Right lobe of liver (tissue), 6 donors: ENCODE results near the gene EVL. TPM values are rescaled to one million over a fixed set of nuclear protein-coding genes. Genes with fewer than 3 reads are reported as not detected.

Experiments
- ATAC-seq, 4 donors: fragments of 200-7000 bp; cut with Tn5 transposase; one replicate each; pipeline ENCODE4 v1.9.1; 2020; ENCODE audit warnings: mild to moderate bottlenecking in 4 of 4, moderate library complexity in 4 of 4
- DNase-seq, 3 donors: peaks; one replicate each; pipeline ENCODE4 v3.0.0-alpha.2; 2020
- H3K27ac ChIP-seq, 3 donors: fragments of 200-600 bp; one replicate each; pipeline ENCODE4 v1.8.0; 2022
- H3K27me3 ChIP-seq, 2 donors: fragments of 200-600 bp; one replicate each; pipeline ENCODE4 v1.8.0; 2022
- H3K36me3 ChIP-seq, 4 donors: fragments of 200-600 bp; sonication (generic) in 1 of 4; one replicate each; pipeline versions ENCODE4 v1.5.1 to v1.8.0; 2017 to 2022; ENCODE audit warnings: control low read depth in 1 of 4
- H3K4me1 ChIP-seq, 4 donors: fragments of 200-600 bp; sonication (generic) in 1 of 4; one replicate each; pipeline versions ENCODE4 v1.5.1 to v1.8.0; 2017 to 2022; ENCODE audit warnings: control low read depth in 1 of 4
- H3K4me3 ChIP-seq, 3 donors: fragments of 200-600 bp; one replicate each; pipeline ENCODE4 v1.8.0; 2022
- H3K9me3 ChIP-seq, 4 donors: fragments of 200-600 bp; sonication (generic) in 1 of 4; one replicate each; pipeline versions ENCODE4 v1.5.1 to v1.8.0; 2017 to 2022; ENCODE audit warnings: control low read depth in 1 of 4
- POLR2A ChIP-seq: fragments of 450-650 bp; IDR thresholded peaks from one replicate; pipeline ENCODE4 v1.6.1; 2017; ENCODE audit warnings: antibody characterized with exemption, mild to moderate bottlenecking
- WGBS: methylation state at CpG from one replicate; pipeline ENCODE4 v1.1.6; 2018; ENCODE audit warnings: low coverage, low lambda C conversion rate; ENCODE audit not compliant: insufficient coverage; ENCODE audit errors: missing lambda C conversion rate; 5-methylcytosine and 5-hydroxymethylcytosine counted together
- intact Hi-C, 2 donors: fragments of 100-400 bp; cut with DNase I; formaldehyde crosslinking; loops; one replicate each; pipeline versions ENCODE4 v1.11.2 to v1.14.1; 2022
- total RNA-seq, 6 experiments: library from RNA; depleted of rRNA in 2 of 6; stranded (reverse); fragments of >200 nt in 2 of 6; fragmentation: NEBNext Ultra II Directional in 3 of 6; extraction: Animal tissue kit (Norgen Biotek cat#: 25700) in 3 of 6; gene quantifications; one replicate each; pipeline versions ENCODE4 v1.1.0 to v1.2.4, GENCODE V29; 2016 to 2023
- TF ChIP-seq, protein P1 (sequence below), 4 donors: fragments of 200-600 bp in 3 of 4; fragments of 450-650 bp in 1 of 4; IDR thresholded peaks; one replicate each; pipeline versions ENCODE4 v1.5.1 to v1.8.0; 2016 to 2022; ENCODE audit warnings: antibody characterized with exemption in 4 of 4, mild to moderate bottlenecking in 2 of 4
- donor health status: DM: no; HTN: yes; CAD: no.
- donor health status: DM: no; HTN: no; CAD: no.
- donor health status: DM: no; HTN: no; CAD: no.
- donor health status: DM: no; HTN: yes; CAD: no.
- donor health status: DM: no; HTN: yes; CAD: no.

EVL gene
- total RNA-seq, 6 experiments from 2014 or later = 23.6 to 162 (median 68.4) TPM

DNA sequence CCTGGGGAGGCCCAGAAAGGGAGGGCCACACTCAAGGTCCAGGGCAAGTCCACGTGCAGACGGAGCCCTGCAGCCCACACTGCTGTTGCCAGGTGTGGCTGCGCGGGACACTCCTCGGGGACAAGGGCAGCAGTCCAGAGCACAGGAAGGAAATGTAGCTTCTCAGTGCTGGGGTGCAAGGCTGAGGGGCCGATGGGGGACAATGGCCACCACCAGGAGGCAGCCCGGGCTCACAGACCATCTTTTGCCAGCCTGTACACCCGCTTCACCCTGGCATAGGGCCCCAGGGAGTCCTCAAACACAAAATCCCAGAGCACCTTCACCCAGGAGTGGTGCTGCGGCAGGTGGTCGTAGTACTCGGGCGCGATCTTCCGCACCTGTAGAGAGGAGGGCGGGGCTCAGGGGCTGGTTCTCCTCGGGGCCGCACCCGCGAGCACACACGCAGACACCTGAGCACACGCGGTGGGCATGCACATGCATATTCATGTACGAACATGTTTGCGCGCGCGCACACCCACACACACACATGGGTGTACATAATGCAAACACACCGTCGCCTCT lies 81.4 kb downstream of the EVL start:
- no peaks in the 10 kb centered on the region for H3K9me3 ChIP-seq
- H3K36me3 ChIP-seq = no peaks in the 10 kb centered on the region
- H3K27me3 ChIP-seq = no peaks in the 10 kb centered on the region
- no peak overlapping the region for H3K4me3 ChIP-seq
- intact Hi-C loops = no loop called here
- H3K27ac ChIP-seq = no peak overlapping the region
- ATAC-seq = peak in 1 of 4 donors; percentile 1
- 97% methylated on average over 6 of the region's 29 CpGs for WGBS
- TF ChIP-seq, protein P1, sequence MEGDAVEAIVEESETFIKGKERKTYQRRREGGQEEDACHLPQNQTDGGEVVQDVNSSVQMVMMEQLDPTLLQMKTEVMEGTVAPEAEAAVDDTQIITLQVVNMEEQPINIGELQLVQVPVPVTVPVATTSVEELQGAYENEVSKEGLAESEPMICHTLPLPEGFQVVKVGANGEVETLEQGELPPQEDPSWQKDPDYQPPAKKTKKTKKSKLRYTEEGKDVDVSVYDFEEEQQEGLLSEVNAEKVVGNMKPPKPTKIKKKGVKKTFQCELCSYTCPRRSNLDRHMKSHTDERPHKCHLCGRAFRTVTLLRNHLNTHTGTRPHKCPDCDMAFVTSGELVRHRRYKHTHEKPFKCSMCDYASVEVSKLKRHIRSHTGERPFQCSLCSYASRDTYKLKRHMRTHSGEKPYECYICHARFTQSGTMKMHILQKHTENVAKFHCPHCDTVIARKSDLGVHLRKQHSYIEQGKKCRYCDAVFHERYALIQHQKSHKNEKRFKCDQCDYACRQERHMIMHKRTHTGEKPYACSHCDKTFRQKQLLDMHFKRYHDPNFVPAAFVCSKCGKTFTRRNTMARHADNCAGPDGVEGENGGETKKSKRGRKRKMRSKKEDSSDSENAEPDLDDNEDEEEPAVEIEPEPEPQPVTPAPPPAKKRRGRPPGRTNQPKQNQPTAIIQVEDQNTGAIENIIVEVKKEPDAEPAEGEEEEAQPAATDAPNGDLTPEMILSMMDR (IDR thresholded peaks at IDR 0.05) = no peak
- no peak for TF ChIP-seq POLR2A
- DNase-seq = no peak
- peaks cover 0 to 13% (median 0%) of the 10 kb centered on the region in 4 donors for H3K4me1 ChIP-seq

GRCh38 chr14:100147181-100147631 lies 82.0 kb downstream of the EVL start:
- no peaks in the 10 kb centered on the region for H3K9me3 ChIP-seq
- no peak overlapping the region for H3K27ac ChIP-seq
- H3K4me1 ChIP-seq = peaks cover 0 to 13% (median 0%) of the 10 kb centered on the region in 4 donors
- DNase-seq = no peak
- no peak for TF ChIP-seq POLR2A
- TF ChIP-seq, protein P1 (IDR thresholded peaks at IDR 0.05) = no peak
- 65% methylated on average over 8 of the region's 20 CpGs for WGBS
- ATAC-seq = peak in 1 of 4 donors; percentile 6
- H3K27me3 ChIP-seq = no peaks in the 10 kb centered on the region
- no peak overlapping the region for H3K4me3 ChIP-seq
- intact Hi-C loops = no loop called here
- H3K36me3 ChIP-seq = no peaks in the 10 kb centered on the region

DNA sequence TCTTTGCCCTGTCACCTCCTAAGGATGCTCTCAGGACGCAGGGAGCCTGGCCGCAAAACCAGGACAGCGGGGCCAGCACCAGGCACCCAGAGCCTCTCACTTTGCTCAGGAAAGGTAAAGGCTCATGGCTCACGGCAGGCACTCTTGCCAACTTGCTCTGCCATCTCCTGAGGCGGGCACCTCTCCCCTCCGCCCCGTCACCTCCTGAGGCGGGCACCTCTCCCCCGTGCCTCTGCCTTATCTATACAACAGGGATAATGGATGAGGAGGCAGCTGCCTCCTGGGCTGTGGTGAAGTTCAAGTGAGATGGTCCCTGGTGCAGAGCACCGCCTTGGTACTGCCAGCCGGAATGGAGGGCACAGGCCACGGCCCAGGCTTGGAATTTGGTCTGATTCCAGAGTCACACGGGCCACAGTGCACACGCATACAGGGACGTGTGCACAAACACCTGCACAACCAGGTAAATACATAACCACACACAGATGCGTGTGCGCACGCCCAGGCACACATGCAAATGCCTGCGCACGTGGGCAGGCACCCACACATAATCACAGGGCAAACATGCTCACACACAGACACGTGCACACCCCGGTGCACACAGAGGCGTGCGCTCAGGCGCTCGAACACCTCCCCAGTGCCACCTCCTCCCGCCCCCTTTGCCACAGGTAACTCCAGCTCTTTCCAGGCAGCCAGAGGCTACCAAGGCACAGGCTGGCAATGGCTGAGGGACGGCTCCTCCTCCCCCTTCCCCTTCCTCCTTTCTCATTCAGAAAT lies 82.7 kb downstream of the EVL start:
- H3K27ac ChIP-seq = no peak overlapping the region
- WGBS = 72% methylated on average over 7 of the region's 28 CpGs
- H3K4me1 ChIP-seq = peaks cover 0 to 10% (median 0%) of the 10 kb centered on the region in 4 donors
- no peak for DNase-seq
- H3K36me3 ChIP-seq = no peaks in the 10 kb centered on the region
- intact Hi-C loops = no loop called here
- TF ChIP-seq POLR2A = no peak
- TF ChIP-seq, protein P1 (IDR thresholded peaks at IDR 0.05) = no peak
- H3K9me3 ChIP-seq = no peaks in the 10 kb centered on the region
- no peak overlapping the region for H3K4me3 ChIP-seq
- H3K27me3 ChIP-seq = no peaks in the 10 kb centered on the region
- ATAC-seq = no peak

GRCh38 chr14:100148837-100149731 lies 83.9 kb downstream of the EVL start:
- H3K4me3 ChIP-seq = no peak overlapping the region
- no peaks in the 10 kb centered on the region for H3K9me3 ChIP-seq
- no peaks in the 10 kb centered on the region for H3K27me3 ChIP-seq
- ATAC-seq (no peak), DNase-seq (no peak)
- no peak for TF ChIP-seq POLR2A
- TF ChIP-seq, protein P1 (IDR thresholded peaks at IDR 0.05) = no peak
- H3K4me1 ChIP-seq = peaks cover 0 to 10% (median 0%) of the 10 kb centered on the region in 4 donors
- H3K36me3 ChIP-seq = no peaks in the 10 kb centered on the region
- no peak overlapping the region for H3K27ac ChIP-seq
- 100% methylated on average over 2 of the region's 58 CpGs for WGBS
- intact Hi-C loops = no loop called here
